ENCODE measurements around the gene SASH1.

SASH1 gene

DNA sequence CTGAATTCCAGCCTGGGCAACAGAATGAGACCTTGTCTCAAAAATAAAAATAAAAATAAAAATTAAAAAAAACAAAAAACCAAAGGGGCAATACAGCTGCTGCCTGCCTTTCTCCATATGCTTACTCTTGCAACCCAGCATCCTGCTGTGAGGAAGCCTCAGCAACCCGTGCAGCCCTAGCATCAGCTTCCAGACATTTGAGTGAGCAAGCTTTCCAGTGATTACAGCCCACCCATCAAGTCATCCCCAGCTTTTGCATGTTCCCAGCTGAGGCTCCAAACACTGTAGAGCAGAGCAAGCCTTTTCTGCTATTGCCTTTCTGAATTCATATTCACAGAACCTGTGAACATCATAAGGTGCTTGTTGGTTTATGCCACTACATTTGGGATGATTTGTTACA is 93.8 kb downstream of the SASH1 start:
- FAIRE-seq: no peak

DNA sequence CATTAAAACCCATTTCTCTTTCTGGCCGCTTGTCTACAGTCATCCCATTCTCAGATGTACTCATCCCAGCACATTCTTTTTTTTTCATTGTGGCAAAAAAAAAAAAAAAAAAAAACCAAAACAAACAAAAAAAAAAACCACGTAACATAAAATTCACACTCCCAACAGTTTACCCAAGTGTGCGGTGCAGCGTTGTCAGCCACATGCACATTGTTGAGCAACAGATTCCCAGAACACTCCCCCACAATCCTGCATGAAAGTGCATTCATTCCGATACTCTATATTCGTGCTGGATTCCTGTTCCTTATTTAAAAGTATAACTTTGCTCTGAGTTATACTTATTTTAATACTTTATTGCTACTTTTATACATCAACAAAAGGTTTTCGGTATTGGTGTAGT is 96.0 kb downstream of the SASH1 start:
- FAIRE-seq: no peak

DNA sequence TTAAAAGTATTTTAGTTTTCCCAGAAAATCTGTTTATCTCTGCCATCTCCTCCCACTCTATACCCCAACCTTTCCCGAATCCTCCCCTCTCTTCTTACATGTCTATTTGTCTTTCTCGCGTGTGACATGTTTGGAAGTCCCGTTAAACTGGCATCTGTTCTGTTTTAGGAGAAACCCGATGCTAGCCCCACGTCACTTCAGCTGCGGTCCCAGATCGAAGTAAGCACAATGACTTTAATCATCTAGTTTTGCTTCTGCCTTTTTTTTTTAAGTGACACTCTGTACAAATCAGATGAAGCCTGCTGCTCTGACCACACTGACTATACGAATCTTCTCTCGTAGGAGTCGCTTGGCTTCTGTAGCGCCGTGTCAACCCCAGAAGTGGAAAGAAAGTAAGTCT is 97.4 kb downstream of the SASH1 start:
- no peak for FAIRE-seq

DNA sequence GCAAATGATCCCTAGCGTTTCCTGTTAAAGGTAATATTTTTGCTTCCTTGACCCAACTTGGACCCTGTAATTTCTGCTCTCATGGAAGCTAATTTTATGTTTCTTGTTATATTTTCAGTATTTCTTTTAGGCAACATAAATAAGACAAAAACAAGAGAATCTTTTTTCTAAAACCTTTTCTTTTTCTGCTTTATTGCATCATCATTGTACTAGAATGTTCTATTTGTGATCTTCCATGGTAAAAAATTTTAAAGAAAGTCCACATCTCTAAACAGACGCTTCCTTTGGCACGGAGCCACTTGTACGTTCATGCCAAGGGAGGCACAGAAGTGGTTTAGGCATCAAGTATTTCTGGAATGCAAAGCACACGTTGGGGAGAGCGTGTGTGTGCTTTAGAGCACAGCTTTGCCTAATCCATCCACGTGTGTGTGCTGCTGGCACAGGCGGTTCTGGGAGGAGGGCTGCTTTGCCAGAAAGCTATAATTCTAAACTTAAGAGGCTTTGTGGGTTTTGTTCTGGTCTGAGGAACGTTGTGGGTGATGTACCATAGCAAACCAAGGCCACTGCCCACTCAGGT is 98.3 kb downstream of the SASH1 start:
- no peak for FAIRE-seq

DNA sequence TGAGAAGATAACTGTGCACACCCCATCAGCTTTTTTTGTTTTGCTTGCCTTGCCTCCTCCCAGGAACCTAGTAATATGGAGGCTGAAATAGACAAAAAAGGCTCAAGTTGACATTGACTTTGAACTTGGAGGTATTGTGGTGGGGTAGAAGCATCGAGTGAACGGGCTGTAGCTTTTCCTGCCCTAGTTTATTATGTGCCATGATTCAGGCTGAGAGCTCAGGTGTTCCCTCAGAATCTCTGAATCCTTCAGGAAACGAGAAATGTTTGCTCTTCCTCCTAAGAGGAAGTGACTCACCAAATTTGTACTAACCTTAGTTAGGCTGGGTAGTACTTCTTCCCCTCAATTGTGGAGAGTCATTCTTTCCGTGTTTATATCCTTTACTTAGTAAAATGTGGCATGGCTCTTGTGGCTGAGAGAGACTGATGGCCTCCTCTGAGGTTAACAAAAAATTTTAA is 98.8 kb downstream of the SASH1 start:
- no peak for FAIRE-seq

DNA sequence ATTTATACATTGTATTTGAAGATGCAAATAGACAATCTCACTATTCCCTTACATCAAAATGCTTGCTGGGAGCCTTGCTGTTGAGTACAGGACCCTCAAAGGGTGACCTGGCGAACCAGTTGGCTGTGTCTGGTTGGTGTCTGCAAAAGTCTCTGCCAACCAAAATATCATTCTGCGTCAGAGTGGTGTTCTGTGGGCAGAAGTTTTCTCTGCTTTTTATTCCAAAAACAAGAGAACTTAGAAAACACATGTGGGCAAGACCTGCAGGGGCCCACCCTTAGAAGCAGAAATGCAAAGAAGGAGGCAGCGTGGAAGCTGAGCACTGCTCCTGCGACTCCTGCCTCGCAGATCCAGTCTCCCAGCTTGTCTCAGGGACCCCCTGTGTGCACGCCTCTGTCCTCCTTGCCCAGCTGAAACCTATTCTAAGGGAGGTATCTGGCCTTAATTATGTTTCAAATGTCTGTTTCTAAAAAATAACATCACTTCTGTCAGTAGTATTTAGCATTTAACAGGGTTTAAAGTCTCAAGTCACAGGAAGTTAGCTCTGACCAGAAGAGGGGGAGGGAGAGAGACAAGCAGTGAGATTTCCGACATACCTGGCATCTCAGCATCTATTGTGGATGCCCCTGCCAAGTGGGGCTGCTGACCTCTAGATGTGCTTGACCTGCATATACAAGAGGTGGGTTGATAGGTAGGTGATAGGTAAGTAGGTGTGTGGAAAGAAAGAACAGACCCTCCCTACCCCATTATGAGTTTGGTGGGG is 101.3 kb downstream of the SASH1 start:
- no peak for FAIRE-seq

DNA sequence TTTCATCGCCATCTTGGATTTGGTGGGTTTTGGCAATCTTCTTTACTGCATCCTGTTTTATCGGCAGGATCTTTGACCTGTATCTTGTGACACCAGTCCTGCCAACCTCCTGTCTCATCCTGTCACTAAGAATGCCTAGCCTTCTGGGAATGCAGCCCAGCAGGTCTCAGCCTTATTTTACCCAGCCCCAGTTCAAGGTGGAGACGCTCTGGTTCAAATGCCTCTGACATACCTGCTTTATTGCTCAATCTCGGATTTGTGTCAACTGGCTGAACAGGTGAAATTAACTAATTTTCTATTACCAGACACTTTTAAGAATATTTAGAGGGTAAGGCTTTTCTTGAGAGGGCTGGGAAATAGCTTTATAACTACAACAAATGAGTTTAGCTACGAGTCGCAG is 102.5 kb downstream of the SASH1 start:
- no peak for FAIRE-seq

DNA sequence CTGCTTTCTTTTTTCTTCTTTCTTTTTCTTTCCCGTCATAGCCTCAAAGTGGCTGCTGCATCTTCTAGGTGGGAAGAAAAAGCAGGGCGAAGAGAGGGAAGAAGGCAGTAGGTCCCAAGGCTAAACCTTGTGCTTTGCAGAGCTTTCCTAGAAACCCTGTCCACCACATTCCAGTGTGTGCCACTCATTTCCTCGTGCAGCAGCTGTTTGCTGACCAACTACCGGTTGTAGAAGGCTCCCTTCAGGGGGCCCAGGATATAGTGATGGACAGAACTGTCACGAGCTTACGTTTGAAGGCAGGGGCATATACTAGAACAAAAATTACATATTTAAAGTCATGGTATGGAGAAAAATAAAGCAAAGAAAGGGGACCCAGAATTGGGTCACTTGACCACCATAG is 103.0 kb downstream of the SASH1 start:
- no peak for FAIRE-seq

DNA sequence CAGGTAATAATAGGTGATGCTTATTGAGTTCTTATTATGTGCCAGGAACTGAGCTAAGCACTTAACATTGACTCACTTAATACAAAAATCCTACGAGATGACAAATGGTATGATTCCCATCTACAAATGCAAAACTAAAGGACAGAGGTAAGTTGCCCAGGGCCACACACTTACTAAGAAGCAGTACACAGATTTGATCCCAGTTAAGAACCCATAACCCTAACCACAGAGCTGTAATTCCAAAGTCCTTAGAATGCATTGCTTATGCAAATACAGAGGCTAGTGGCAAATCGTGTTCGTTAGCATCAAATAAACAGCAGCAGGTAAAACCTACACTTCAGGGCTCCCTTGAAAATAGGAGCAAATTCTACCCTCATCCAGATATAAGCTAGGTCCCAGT is 104.0 kb downstream of the SASH1 start:
- no peak for FAIRE-seq

DNA sequence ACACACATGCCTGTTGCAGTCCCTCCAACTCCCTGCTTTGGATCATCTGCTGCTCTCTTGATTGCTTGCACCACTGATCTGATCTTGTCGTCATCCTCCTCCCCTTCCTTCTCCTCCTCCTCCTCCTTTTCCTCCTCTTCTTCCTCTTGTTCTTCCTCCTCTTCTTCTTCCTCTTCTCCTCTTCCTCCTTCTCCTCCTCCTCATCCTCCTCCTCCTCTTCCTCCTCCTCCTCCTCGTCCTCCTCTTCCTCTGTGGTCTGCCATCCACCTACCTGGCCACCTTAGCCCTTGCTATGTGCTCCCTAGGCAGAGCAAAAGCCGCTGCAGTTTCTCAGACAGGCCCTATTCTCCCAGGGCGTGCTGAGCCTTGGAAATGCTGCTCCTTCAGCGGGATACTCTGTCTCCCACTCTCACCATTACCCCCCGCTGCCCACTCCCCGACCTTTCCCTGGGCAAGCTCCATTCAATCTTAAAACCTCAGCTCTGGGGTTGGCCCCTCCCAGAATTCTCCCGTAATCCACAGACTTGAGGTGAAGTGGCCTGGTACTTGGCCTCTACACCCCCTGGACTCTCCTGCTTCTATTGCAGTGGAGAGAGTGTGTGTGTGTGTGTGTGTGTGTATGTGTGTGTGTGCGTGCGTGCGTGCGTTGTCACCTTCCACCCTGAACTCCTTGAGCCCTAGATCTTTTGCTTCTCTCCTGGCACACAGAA is 105.0 kb downstream of the SASH1 start:
- FAIRE-seq: no peak

DNA sequence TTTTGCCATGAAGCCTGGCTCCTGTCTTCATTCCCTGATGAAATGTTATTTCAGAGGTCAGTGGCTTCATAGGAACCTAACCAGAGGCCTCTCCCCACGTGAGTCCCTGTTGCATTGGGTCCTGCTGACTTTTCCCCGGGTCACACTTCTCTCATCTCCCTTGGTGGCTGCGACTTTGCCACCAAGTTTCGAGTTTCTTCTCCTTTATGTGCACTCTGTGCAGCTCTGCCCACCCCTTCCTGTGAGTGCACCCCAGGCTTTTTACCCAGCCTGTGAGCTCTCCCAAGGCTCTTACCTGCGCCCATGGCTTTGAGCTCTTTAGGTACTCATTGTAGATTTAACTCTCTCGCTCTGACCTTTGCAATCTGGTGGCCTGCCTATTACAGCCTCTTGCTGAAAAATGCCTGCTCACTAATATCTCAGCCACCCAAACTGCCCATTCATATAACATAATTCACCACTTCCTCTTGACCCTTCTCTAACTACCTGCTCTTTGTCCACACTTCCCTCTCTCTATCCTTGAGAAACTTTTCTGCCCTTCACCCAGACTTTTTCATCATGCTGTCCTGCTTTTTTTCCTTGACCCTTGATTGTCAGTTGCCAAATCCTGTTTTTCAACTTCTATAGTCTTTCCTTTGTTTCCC is 105.9 kb downstream of the SASH1 start:
- no peak for FAIRE-seq

DNA sequence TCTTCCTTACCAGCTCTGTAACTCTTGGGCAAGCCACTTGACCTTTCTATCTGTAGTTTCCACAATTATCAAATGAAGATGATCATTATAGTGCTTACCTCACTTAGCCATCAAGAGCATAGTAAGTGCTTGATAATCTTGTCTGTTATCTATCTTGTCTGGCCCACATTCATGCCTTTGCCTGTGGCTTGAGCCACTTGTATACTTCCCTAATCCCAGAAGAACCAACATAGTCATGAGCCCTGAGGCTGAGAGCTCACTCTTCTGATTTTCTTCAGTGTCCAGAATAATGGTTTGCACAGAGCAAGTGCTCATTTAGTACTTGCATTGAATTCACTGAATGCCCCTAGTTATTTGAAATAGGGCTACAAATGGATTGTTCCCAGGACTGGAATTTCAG is 108.2 kb downstream of the SASH1 start:
- FAIRE-seq: no peak

DNA sequence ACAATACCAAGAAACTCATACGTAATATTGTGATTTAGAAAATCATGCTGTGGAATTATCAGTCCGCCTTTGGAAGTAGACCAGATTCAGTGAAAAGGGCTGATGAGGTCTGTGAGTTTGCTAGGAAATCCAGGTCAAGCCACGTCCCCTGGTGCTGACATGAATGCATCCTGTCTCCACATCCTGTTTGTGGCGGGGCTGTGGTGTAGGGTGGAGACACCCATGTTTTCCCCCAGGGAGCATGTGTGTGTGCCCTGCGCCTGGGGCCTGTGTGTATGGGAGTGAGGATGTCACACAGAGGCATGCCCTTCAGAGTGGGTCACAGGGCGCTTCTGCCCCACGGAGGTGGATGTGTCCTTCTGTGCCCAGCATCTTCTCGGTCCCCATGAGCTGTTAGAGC is 109.1 kb downstream of the SASH1 start:
- FAIRE-seq: no peak

DNA sequence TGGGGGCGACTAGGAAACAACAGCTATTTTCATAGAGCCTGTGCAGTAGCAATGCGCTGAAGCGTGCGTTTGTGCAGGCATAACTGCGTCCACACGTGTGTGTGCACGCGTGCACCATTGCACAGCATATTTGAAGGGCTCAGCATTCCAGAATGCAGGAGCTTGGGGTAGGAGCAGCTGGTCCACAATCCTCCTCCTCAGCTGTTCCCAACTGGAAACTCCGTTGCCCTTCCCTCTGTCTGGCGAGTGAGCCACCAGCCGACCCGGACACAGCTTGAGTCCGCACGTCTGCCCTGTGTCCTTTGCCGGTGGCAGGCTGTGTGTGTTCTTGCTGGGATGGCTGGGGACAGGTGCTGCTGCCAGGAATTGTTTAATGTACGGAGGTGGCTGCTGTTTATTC is 110.2 kb downstream of the SASH1 start:
- FAIRE-seq: no peak

DNA sequence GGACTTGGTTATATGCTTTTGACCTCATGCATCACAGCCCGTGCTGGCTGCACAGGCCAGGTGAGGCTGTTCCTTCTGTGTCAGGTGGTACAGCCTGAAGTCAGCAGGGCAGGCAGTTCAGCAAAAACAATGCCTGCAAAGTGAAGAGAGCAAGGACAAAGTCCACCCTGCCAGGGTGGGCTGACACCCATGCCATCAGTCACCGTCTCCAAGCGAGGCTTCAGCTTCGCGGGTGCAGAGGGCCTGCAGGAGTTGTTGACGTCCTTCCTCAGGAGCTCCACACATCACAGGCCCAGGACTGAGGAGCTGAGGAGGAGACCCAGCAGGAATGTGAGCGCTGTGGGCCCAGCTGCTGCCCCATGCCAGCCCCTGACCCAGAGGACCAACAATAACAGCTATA is 111.3 kb downstream of the SASH1 start:
- no peak for FAIRE-seq

DNA sequence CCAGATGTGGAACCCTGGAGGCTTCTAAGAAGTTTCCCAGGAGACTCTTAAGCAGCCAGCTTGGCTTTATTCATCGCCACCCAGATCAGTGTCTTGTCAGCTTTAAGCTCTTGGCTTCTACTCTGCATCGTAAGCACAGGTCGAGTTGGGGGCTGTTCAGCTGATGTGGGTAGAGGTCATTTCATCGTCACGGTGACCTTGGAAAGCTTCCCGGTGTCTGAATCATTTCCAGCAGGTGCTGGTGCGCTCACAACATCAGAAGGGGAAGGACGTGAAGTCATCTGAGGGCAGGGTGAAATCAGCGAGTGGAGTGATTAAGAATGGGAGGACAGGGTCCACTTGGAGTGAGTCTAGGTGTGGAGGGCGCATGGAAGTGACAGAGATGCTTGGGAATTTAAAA is 112.6 kb downstream of the SASH1 start:
- no peak for FAIRE-seq

DNA sequence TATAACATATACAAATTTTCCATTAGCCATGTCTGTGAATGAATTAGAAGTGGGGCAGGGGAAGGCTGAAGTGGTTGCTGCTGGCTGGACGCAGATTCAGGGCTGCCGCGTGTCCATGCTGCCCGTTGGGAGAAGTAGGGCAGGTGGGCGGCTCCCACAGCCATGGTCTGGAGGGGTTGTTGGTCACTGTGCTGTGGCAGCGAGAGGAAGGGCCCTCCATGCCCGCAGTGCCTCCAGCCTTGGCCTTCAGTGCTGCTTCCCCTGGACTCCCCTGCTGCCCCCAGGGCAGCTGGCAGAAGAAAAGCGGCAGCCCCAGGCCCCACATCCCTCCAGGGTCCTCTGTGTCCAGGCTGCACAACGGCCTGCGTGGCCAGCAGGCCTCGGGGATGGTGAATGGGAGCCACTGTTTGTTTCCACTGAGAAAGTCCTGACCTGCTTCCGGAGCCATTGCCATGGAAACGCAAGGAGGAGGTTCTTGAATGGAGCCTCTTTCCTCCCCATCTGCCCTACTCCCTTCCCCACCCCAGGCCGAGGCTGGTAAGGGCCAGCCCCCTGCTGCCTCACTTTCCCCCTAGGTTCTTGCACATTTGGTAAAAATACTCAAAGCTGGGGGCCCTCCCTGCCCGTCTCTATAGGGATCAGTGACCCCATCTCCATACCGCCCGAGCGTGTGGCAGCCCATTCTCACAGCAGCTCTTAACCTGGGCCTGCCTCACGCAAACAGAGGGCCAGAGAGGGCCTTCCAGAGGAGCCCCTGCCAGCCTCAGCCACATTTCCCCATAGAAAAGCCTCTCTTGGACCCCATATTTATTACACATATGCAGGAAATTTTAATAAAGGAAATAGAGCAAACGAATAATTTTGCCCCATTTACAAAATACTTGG is 113.3 kb downstream of the SASH1 start:
- FAIRE-seq: no peak

DNA sequence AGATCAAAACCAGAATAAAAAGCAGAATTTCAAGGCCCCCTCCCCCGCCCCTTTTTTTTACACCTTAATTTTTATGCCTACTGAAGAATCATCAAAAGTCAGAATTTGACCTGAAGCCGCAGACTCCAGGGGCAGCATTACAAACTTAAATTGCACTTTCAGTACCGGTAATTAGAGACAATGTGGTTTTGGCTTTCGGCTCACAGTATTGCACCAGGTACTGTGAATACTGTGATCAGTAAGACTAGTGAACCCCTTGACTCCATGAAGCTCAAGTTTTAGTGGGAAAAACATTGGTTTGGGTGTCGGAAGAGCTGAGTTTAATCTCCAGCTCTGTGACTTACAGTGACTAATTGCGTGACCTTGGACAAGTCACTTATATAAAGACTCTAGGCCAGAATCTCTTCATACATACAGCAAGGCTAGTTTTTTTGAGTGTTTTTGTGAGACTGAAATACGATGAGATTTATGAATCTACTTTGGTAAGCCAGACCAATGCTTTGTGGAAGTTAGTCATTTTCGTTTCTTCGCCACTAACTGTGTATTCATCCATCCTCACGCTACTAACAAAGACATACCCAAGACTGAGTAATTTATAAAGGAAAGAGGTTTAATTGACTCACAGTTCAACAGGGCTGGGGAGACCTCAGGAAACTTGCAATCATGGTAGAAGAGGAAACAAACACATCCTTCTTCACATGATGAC is 114.7 kb downstream of the SASH1 start:
- no peak for FAIRE-seq

DNA sequence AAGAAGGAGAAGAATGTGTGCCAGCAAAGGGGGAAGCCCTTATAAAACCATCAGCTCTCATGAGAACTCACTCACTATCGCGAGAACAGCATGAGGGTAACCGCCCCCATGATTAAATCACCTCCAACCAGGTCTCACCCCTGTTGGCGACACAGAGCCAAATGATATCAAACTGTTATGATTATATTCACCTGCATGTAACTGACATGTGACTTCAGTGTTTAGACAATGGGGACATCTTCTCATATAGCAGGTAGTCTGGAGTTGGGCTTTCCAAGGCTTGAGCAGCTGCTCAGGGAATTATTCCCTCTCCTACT is 115.2 kb downstream of the SASH1 start:
- no peak for FAIRE-seq

DNA sequence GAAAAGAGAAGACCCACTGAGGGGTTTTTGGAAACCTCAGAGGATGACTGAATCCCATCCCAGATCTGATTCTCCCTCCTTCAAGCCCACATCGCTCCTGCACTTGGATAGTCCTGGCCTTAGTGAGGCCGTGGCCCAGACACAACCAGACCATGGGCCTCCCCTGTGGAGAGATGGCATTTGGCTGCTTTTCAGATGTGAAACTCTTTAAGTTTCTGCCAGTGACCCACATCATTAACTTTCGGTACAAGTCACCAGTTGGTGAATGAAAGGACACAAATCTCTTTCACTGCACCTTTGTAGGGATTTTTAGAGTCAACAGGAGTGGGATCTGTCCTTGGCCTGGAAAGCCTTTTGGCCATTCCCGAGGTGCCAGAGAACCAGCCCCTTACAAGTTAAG is 116.6 kb downstream of the SASH1 start:
- FAIRE-seq: no peak

DNA sequence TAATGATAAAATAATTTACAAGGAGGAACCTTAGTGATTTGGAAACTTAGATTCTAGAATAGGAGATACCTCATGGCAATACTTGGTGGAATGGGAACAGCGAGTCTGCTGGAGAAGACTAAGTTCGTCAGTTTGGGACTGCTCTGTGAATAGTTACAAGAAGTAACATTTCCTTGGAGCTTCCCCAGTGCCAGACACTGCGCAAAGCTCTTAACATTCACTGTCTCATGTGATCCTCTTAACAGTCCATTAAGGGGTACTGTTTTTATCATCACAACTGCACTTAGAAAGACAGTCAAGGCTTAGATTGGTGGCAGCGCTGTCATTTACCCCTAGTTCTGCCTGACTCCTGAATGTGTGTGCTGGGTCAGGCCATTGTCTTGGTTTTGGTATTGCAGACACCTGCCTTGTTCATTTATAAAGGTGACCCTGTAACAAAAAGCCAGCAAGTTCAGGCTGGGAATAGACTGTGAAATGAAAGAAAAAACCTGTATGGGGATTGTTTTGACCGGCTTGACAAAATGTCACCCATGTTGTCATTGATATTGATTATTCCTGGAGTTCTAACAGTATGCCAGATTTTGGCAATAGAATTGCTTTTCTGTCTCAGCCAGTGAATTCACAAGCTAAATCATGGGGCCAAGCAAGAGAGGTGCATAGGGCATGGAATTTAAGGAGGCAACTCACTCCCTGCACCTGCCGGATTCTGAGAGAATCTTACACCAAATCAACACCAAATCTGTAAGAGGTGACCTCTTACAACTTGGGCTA is 118.4 kb downstream of the SASH1 start:
- FAIRE-seq: no peak
